ENCODE data around the gene PIP5K1B.

- TF ChIP-seq CTCF (conservative IDR thresholded peaks at IDR 0.05; ENCODE audit: low read length) (no peak), EZH2phosphoT487 (IDR thresholded peaks at IDR 0.05; ENCODE audit: borderline replicate concordance, low read depth, low read length) (no peak)
Measured at GRCh38 chr9:68808338-68808890, 103.4 kb downstream of the PIP5K1B start.

All from OCI-LY7 (cell line).